NAMALWA (cell line): Measurements from ENCODE around the gene CABP7.

ENCODE experiments used
- DNase-seq: peaks from one replicate; pipeline ENCODE4 v3.0.0-alpha.2; 2015; ENCODE audit warnings: low spot score

Gene CABP7

DNA sequence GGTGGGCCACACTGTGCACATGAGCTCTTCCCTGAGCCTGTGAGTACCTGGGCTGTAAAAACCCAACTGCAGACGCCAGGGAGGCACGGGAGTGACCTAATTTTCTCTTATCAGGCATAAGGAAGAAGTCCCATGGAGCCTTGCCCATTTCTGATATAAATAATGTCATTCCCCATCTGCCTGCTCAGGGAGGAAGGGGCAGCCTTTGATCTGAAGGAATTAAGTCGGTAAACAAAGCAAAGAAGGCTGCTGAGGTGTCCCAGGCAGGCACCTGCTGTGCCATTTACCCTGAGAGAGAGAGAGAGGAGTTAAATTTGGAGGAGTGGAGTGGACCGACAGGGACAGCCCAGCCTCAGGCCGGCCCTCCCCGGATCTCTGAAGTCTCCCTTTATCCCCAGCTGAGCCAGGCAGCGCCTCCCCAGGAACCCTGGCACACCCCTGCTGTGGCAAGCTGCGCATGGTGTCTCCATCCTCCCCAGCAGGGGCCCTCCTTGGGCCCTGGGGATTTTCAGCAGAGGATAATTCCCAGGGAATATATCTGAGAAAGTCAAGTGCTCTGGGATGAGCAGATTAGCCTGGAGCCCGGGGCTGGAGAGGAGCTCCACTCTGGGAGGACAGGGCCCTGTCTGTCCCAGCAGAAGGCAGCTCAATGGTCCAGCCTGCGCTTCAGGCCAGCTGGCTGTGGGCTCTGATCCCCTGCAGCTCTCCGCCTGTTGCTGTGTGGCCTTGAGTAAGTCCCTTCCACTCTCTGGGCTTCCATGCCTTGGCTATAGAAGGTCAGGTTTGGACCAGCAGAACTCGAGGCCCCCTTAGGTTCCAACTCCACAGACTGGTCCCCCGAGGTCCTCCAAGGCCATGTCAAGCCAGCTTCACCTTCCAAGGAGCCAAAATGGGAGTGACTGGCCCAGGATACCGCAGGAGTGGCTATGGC is 17.5 kb upstream of the CABP7 start:
- no peak for DNase-seq

DNA sequence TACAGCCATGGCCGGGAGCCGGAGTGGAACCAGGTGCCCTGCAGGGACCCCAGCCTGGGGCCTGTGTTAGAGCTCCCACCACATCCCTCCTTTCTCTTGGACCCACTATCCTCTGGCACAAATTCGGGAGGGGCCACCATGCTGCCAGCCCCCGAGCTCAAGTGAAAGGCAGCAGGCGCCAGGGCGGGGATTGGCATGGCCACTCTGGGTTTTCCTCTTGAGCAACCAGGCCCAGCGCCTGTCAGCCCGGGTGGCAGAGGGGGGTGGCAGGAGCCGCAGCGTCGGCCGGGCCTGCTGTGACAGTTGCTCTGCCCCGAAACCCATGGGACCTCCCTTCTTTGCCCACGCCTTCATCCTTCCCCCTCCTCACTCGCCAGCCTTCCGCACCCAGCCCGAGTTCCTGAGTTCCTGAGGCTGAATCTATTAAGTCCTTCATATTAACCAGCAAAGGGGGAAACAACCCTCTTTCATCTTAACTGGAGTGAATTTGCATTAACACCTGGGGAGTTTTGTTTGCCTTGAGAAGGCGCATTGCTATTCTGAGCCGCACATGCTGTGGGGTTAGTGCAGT is 16.8 kb upstream of the CABP7 start:
- DNase-seq = peak; percentile 49

DNA sequence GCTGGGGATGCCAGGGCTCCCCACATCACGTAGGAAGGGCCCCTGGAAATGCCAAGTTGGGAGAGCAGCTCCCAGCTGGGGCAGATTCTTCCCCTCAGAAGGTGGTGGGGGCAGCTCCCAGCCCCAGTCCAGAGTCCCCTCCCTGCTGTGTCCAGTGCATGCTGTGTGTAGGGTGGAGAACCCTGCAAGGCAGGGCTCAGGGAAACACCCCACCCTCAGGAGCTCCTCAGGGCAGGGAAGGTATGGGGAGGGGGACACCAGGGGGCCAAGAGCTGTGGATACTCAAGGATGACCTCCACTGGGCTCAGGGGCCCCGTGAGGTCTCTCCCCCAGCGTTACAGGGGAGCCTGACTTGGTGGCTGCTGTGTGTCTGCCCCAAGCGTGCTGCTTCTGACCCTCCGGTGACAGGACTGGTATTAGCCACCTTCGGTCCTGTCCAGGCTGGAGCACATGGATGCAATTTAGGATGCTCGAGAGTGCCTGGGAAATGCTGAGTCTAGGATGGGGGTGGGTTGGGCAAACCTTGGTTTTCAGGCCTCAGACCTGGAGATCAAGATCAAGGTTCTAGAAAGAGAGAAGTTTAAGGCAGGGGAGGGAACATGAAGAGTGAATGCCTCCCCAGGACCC is 16.1 kb upstream of the CABP7 start:
- DNase-seq = no peak

DNA sequence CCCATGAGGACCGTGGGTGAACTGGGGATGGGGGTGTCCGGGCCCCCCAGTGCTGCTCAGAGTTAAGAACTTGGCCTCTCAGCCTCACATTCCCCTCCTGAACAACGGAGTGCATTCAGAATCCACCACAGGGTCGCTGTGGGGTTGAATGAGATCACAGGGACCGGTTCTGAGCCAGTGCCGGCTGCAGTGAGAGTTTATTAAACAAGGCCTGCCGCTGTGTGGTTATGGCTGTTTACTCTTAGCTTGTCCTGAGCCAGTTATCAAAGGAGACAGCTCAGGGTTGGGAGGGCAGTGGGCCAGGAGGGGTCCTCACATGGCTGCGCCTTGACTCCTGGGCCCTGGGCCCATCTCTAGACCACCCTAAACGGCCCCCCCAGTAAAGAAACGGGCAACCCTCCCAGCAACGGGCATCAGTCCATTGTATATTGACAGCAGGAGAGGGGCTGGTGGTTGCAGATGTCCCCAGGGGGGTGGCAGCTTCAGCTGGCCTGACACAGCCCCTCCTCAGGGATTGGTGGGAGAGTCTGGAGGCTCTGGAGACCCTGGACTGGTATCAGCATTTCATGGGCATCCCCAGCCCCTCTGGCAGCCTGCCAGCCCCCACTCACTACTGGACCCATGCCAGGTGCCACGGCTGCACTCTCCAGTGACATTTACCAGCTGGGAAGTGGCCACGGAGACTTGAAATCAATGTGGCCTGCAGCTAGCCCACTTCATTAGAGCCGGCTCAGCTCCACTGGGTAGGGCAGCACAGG is 15.1 kb upstream of the CABP7 start:
- no peak for DNase-seq

DNA sequence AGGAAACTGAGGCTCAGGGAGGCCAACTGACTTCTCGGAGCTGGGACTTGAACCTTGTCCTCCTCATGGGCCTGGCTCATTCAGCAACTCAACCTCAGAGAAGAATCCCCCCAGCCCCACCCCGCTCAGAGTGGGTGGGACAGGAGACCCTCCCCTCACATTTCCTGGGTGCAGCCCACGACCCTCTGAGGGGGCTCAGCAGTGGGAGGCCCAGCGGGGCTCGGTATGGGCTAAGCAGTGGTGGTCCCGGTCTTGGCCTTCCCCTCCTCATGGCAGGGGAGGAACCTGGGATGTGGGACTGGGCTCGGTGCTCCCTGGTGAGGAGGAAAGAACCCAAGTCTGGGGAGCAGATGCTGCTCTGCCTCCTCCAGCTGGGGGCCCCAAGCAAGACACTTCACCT is 14.2 kb upstream of the CABP7 start:
- DNase-seq = no peak

DNA sequence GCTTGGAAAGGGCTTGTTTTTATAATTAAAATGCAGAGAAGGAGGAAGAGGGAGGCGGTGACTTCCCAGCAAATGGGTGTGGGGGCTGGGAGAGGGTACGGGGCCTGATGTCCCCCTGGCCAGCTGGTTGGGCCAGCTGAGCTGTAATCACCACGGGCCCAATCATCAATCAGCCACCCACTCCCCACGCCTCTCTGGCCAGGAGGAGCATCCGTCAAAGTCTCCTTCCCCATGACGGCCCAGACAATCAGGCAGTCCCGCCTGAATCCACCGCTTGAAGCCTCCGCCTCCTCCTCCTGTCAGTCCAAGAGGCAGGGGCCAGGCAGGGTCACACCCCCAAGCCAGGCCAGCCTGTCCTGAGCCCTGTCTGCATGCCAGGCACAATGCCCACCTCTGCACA is 13.3 kb upstream of the CABP7 start:
- no peak for DNase-seq

DNA sequence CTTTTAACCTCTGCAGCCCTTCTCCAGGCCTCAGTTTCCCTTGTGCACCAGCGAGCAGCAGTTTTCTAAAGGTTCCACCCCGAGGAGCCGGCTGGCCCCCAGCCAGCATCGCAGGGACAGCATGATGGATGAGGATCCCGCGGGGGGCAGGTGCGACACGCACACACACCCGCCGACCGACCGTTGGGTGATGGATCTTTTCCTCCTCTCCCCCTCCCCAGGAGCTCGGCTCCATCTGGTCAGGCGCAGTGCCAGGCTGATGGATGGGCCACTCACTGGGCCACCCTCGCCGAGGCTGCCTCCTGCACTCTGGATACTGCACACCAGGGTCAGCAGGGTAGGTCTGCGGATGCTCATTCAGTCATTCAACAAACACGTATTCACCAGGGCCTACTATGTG is 12.8 kb upstream of the CABP7 start:
- no peak for DNase-seq

DNA sequence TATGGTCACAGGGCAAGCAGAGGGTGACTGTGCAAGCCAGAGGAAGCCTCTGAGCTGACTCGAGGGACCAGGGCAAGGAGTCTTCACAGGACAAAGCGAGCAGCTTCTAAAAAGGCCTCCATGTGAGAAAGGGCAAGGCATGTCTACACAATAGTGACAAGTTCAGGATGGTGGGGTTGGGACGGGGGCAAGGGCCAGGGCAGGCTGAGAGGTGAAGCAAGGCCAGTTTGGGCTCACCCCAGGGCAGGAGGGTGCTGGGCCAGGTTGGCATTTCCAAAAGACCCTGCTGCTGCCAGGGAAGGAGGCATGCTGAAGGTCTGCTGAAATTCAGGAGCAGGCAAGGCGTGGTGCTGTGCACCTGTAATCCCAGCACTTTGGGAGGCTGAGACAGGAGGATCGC is 12.3 kb upstream of the CABP7 start:
- DNase-seq = no peak

DNA sequence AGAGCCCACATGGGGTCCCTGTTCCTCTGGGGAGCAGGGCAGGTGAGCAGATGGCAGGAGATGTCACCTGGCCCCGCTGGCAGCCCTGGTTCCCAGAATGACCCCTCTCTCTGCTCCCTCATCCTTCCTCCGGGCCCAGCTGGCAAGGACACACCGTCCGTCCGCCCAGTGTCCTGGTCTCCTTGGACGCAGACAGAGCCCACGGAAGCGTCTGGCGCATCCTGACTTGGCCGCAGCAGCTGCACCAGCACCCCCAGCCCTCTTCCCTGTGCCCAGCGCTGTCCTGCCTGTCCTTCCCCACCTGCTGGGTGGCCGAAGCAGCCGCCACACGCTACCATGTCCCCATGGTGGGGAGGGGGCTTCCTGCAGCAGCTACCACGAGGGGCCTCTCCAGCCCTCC is 9.6 kb upstream of the CABP7 start:
- no peak for DNase-seq

DNA sequence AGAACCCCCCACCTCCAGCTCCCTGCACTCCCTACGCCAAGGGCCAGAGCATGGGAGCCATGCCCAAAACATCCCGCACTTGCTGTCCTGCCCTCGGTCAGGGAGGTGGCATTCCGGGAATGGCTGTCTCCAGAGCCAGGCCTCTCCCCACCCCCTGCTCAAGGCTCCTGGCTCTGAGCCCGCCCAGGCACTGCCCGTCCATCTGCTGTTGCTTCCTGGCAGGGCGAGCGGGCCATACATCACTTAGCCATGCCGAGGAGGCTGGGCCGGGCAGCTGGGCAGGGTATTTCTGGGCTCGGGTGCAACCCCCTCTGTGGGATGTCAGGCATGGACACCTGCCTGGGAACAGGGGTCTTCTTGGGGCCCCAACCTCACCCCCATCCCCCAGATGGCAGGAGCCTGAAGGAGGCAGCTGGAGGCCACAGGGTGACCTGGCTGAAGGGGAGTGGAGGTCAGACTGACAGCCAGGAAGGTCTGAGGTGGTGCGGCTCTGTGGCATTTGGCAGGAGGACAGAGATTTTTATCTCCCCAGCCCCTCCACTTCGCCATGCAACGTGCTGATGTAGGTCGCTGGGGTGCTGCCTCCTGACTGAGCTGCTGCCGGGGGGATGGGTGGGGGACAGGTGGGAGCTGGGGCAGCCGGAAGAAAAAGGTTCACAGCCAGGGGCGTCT is 8.7 kb upstream of the CABP7 start:
- no peak for DNase-seq

DNA sequence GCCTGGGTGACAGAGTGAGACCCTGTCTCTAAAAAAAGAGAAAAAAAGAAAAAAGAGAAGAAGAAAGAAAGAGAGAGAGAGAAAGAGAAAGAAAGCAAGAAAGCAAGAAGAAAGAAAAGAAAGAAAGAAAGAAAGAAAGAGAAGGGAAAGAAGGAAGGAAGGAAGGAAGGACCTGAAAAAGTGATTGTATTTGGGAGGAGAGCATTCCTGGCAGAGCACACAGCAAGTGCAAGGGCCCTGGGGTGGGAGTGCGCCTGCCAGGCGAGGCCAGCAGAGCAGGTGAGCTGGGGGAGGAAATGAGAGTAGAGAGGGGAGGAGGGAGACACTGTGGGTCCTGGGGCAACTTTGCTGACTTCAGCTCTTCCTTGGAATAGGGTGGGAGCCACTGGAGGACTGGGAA is 7.7 kb upstream of the CABP7 start:
- DNase-seq = no peak

DNA sequence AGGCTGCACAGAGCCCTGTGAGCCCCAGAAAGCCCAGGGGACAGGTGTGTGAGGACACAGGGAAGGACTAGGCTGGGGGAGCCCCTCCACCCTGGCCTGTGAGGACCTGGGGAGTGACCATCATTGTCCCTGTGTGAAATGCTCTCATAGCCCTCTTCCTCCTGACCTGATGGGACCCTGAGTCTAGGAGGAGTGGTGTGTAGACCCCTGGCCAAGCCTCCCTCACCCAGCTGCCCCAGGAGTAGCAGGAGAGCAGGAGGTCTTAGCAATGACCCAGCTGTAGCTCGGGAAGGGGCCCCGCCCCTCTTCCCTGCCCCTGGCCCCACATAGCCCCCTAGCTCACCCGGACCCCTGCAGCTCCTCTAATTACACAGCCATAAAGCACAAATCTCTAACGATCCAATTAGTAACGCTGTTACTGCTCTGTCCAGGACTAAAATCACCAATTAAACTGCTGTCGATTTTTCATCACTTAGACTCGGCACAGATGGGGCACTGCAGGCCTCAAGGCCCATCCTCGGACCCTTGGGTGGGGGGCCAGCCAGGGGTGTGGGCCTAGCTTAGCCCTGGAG is 6.6 kb upstream of the CABP7 start:
- no peak for DNase-seq

DNA sequence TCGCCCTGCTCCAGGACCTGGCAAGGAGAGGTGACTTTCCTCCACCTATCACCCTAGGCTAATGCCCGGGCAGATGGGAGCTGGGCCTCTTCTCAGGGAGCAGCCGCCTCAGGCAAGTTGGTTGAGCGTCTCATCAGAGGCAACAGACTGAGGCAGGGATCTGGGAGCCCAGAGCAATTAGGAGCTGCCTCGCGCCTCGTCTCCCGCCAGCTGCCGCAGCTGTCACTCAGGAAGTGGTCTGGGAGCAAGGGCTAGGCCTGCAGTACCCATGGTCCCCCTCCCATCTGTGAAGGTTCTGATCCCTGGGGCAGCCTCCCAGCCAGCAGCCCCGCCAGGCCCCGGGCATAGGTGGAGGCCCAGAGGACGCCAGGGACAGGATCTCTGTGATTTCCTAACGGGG is 4.6 kb upstream of the CABP7 start:
- no peak for DNase-seq

DNA sequence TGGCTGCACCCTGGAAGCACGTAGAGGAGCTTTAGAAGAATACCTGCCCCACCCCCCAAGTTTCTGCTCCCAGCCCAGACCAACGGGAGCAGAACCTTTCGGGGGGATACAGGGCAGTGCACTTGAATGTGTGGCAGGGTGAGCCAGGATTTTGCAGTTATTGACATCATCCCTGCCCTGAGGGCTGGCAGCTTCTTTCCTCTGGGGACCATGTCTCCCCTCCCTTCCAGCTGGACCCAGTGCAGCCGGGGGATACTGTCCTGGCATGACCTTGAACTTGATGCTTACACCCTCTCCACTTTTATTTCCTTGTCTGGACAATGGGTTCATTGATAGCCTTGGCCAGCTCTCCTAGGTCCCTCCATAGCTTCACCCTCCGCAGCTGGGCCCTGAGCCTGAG is 4.1 kb upstream of the CABP7 start:
- DNase-seq = no peak

DNA sequence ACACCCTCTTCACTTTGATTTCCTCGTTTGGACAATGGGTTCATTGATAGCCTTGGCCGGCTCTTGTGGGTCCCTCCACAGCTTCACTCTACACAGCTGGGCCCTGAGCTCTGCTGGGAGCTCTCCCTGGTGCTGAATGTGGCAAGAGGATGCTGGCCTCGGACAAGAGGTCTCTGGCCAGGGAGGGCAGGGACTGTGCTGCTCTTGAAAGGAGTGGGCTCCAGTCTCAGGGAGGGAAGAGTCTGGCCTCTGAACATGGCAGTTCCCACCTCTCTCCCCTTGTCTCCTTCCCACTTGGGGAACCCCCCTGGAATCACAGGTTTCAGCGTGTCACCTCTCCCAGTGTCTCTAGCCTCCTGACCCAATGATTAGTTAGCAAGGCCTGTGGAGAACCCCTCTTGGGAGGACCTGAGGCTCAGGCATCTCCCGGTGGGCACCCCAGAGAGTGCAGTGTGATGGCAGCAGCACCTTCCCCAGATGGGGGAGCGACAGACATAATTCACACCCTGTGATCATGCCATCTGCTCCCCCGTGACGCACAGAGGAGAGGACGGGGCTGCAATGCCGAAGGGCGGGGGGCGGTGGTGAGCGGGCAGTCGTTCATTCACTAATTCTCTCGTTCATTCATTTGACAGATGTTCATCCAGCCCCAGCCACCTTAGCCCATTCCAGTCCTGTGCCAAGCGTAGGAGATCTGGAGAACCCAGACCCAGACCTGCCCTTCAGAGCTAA is 2.8 kb upstream of the CABP7 start:
- DNase-seq = peak; percentile 62

DNA sequence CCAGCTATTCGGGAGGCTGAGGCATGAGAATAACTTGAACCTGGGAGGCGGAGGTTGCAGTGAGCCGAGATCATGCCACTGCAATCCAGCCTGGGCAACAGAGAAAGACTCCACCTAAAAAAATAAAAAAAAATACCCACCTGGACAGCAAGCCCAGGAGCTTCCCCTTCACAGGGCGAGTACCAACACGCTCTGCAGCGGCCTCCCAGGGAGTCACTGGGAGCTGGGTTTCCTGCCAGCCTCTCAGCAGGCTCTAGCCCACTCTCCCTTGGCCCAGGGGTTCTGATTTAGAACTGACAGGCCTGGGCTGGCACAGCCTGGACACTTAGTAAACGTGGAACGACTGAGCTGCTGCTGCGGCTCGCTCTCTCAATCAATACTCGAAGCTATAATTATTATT is 2.0 kb upstream of the CABP7 start:
- DNase-seq = no peak

DNA sequence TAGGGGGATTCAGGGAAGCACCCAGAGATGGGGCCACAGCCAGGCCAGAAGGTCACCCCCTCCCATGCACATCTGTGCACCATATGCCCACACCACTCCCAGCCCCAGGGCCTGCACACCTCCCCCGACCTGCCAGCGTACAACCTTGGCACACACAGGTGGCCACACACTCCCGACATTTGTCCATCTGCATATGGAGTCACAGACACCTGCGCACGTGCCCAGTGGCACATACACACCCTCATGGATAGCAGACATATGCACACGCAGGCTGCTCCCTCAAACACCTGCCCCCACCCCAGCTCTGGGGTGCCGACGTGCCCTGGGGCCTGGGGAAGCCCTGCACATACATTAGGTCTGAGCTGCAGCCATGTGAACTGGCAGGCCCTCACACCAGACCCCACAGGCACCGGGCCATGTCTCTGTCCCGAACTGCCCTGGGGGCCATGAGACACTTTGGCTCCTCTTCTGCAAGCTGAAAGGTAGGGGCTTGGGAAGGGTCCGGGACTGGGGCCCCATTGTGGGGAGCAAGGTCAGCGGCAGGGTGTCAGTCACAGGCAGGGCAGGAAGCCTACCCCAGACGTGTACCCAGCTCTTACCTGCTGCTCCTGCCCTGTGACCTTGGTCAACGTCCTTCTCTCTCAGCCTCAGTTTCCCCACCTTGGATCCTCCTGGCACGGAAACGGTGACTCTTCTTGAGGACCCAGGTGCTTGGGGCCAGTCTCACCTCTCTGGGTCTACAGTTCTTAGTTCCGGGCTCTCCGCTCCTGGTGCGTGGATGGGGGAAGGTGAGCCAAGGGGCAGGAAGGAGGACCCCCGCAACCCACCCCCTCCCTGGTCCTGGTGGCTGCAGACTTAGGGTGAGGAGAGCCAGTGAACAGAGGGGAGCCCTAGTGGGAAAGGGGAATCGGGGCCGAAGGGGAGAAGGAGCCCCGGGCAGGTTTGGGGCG is 579 bp upstream of the CABP7 start:
- no peak for DNase-seq

DNA sequence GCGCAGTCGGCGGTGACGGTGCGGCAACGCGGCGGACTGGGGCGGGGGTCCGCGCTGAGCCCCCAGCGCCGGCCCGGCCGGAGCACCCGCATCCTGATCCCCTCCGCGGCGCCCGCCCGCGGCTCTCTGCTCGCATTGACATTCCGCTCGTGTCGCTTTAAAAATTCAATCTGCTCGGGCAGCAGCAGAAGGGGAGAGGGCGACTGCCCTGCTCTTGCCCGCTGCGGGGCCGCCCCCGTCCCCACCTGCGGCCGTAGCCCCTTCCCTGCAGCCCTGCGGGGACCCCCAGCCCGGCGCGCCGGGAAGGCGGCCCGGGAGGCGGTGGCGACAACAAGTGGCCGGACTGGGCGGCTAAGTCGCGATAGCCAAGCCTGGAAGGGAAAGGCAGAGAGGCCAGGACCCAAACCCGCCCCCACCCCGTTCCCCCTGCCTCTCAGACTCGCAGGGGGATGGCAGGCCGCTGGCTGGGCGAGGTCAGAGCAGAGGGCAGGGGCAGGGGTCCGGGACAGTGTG is 1.1 kb downstream of the CABP7 start:
- no peak for DNase-seq

DNA sequence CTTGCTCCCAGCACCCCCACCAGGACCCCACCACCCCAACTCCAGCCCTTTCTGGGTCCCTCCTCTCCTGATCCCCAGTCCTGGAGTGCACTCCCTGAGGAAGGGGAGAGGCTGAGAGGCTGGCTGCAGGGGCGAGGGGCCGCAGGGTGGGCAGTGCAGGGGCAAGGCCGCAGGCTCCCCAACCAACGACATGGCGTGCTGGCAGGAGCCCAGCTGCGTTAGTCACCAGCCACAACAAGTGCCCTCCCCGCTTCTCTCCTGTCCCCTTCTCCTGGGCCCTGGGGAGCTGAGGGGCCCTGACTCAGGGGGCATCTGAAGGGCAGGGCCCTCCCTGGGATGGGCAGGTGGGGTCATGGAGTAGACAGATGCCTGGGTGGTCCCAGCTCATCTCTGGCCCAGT is 2.3 kb downstream of the CABP7 start:
- no peak for DNase-seq

DNA sequence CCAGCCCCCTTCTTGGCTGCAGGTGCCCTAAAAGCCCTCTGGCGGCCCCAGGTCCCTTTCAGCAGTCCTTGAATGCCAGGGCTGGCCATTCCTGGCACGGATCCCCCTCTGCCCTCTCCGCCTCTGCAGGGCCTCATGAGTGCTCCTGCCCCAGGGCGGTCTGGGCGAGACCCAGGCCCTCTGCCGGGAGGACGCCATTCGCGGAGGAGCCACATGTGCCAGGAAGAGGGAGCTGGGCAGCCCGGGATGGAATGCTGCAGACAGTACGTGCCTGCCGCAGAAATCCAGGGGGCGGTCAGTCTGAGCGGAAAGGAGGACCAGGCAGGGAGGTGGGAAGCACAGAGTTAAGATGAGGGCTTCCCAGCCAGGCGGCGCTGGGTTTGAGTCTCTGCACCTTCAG is 2.8 kb downstream of the CABP7 start:
- no peak for DNase-seq
